ENCODE data around the gene NAE1. TPM values are rescaled to one million over a fixed set of nuclear protein-coding genes. Genes with fewer than 3 reads are reported as not detected.

NAE1 gene
- total RNA-seq, 1 experiment from 2014 or later = 70.7 TPM

GRCh38 chr16:66872943-66873684, 42.3 kb upstream of the NAE1 start:
- intact Hi-C loops (cut with micrococcal nuclease; ENCODE audit: unreplicated experiment) = no loop called here
- H3K27me3 ChIP-seq (ENCODE audit: control insufficient read depth, insufficient read depth, low read length) = no peaks in the 10 kb centered on the region
- no peaks in the 10 kb centered on the region for H3K9me3 ChIP-seq (ENCODE audit: control insufficient read depth, insufficient read depth, low read depth, low read length)
- TF ChIP-seq TCF7L2 (IDR thresholded peaks at IDR 0.05; ENCODE audit: low read depth, low read length) = no peak
- no peak for TF ChIP-seq REST (IDR thresholded peaks at IDR 0.05; ENCODE audit: insufficient read depth in 1 of 2, low read depth in 2 of 2, low read length in 1 of 2)
- no peak for TF ChIP-seq SIN3A (IDR thresholded peaks at IDR 0.05; ENCODE audit: borderline replicate concordance, insufficient read depth, low read depth, low read length)
- peak; percentile 21; the same call in 1 of the 2 replicates for TF ChIP-seq POLR2AphosphoS5 (IDR thresholded peaks at IDR 0.05; ENCODE audit: low read depth, low read length)
- TF ChIP-seq CTCF (IDR thresholded peaks at IDR 0.05) = peak; percentile 92
- H3K4me1 ChIP-seq (ENCODE audit: control insufficient read depth, insufficient read depth, low read length) = peaks cover 14% of the 10 kb centered on the region
- H3K27ac ChIP-seq (ENCODE audit: low read length) = peak overlapping the region; percentile 82
- no TSS peak for BruUV-seq (replicated peaks)
- H3K4me3 ChIP-seq (ENCODE audit: low read depth in 2 of 2, low read length in 2 of 2) = peak overlapping the region; percentile 37 to 59
- peak; percentile 86 for DNase-seq (ENCODE audit: low read depth, low spot score)
- ATAC-seq = peak; percentile 93
- no peaks in the 10 kb centered on the region for H3K36me3 ChIP-seq (ENCODE audit: control insufficient read depth, insufficient read depth, low read length)
- CTCF ChIA-PET = interaction anchor here (0.5 to 1.5 kb wide), 4 partner anchors 15 to 234 kb away, joined by 3 to 11 read pairs (median 4); partner anchors contain the start of gene NAE1
- in situ Hi-C loops (cut with HindIII; ENCODE audit: low pct_unique_long_range_greater_than_20kb, low sequenced_read_pairs) = no loop called here
- POLR2A ChIA-PET = no interaction called here

GRCh38 chr16:66872559-66872942, 41.8 kb upstream of the NAE1 start:
- no TSS peak for BruUV-seq (replicated peaks)
- Histone ChIP-seq H3K4me3 (ENCODE audit: low read depth in 2 of 2, low read length in 2 of 2) (peak overlapping the region; percentile 37 to 59), H3K4me1 (ENCODE audit: control insufficient read depth, insufficient read depth, low read length) (peaks cover 11% of the 10 kb centered on the region), H3K27ac (ENCODE audit: low read length) (peak overlapping the region; percentile 76), H3K27me3 (ENCODE audit: control insufficient read depth, insufficient read depth, low read length) (no peaks in the 10 kb centered on the region), H3K9me3 (ENCODE audit: control insufficient read depth, insufficient read depth, low read depth, low read length) (no peaks in the 10 kb centered on the region), H3K36me3 (ENCODE audit: control insufficient read depth, insufficient read depth, low read length) (no peaks in the 10 kb centered on the region)
- no peak for DNase-seq (ENCODE audit: low read depth, low spot score)
- CTCF ChIA-PET = interaction anchor here (1.1 to 1.5 kb wide), 2 partner anchors 42 to 210 kb away, joined by 4 to 5 read pairs; partner anchors contain the start of gene NAE1
- POLR2A ChIA-PET = no interaction called here
- no peak for ATAC-seq
- intact Hi-C loops (cut with micrococcal nuclease; ENCODE audit: unreplicated experiment) (no loop called here), in situ Hi-C loops (cut with HindIII; ENCODE audit: low pct_unique_long_range_greater_than_20kb, low sequenced_read_pairs) (no loop called here)
- TF ChIP-seq SIN3A (IDR thresholded peaks at IDR 0.05; ENCODE audit: borderline replicate concordance, insufficient read depth, low read depth, low read length) = no peak
- no peak for TF ChIP-seq TCF7L2 (IDR thresholded peaks at IDR 0.05; ENCODE audit: low read depth, low read length)
- no peak for TF ChIP-seq REST (IDR thresholded peaks at IDR 0.05; ENCODE audit: insufficient read depth in 1 of 2, low read depth in 2 of 2, low read length in 1 of 2)
- no peak for TF ChIP-seq POLR2AphosphoS5 (IDR thresholded peaks at IDR 0.05; ENCODE audit: low read depth, low read length)
- TF ChIP-seq CTCF (IDR thresholded peaks at IDR 0.05) = no peak
